ENCODE results near the gene ANKRD34C. TPM values are rescaled to one million over a fixed set of nuclear protein-coding genes. Genes with fewer than 3 reads are reported as not detected.

The ANKRD34C gene
- total and polyA plus RNA-seq, 9 of the 15 experiments (the other 6 are each of a cell fraction or from before 2014, with no cell fraction given): 0.01 TPM; not detected in 8

DNA sequence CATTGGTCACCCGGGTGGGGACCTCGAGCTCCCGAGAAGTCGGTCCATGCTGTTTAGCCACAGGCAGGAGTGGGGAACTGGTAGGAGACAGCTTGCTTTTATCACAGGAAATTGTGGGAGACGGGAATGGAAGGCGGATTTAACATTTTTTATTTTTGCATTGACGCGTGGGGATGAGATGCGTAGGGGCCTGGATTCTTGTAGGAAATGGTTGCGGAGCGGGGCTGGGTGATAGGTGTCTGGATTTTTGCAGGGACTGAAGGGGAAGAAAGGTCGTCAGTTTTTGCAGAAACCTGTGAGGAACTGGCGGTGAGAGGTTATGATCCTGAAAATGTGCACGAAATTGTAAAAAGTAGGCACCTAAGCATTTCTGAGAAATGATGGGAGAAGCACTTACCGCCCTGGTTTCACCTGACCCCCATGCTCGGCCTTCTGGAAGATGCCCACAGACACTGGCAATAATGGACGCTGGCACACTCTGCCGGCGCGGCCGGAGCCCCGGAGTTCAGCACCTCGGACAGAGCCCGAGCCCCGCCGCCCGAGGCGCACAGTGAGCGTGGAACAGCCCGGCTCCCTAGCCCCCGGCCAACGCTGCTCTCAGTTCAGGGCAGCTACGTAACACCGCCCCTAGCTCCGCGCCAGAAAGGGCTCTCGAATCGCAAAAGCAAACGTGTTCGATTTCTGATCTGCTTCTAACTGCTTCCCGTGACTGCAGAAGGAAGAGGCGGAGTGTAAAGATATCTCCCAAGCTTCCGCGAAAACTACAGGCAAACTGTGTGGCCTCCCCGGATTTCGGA lies 928 bp downstream of the ANKRD34C start (continued):
- TF ChIP-seq, protein P1, sequence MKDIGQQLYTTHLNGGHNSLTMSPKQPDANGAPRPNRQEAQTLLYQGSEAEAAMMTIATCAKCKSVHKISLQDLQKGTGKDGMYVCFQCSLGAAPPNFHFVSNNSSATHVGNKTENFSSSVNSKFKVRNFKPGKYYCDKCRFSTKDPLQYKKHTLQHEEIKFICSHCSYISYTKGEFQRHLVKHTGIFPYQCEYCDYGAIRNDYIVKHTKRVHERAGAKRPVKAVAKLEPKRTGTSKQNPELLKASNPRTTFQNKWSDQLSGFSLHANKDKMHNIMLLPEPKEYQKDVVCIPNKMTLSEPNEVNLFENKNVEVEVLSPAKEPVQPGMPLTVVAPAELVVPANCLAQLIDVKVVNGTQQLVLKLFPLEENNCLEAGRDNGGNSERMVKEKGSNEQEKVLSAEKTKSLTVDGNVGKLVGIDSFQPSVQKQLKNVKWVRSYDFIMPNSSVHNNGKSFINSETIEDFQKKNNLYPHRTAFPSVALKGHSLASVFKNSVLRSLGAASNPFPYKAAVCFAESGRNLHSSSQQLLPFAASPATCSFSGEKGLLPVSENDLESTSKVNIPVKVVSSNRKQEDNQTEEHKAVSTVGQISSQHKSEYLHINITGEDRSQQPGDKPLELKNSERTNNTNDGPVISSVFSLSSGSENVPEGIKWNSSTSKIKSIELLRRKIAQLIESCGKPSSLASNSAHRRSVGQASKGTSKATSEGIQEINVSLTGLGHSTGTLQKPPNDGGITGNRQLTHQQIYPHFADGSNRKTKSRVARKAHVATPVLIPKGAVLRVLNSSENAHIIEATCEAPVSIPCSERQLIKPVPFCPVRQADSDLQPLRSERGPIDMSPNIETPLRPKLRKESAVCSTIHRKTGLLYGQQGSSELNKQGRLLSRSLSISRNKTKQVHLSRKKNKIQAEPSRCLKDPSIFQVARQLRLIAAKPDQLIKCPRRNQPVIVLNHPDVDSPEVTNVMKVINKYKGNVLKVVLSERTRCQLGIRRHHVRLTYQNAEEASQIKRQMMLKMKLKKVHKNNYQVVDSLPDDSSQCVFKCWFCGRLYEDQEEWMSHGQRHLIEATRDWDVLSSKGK (CRISPR knock-in tag; IDR thresholded peaks at IDR 0.05): no peak
- TF ChIP-seq DNMT1 (IDR thresholded peaks at IDR 0.05) (no peak), FUS (optimal IDR thresholded peaks at IDR 0.05; ENCODE audit: low read depth, low read length) (no peak), CXXC5 (CRISPR knock-in tag; IDR thresholded peaks at IDR 0.05) (peak; percentile 24; the same call in 1 of the 2 replicates), MAZ (CRISPR knock-in tag; conservative IDR thresholded peaks at IDR 0.05 in 1 of 2, IDR thresholded peaks at IDR 0.05 in 1 of 2) (0 out of 4 replicates have a peak, but pooled peaks of 1 of the 2 experiments have one; percentile 36), ZNF263 (CRISPR knock-in tag; IDR thresholded peaks at IDR 0.05; ENCODE audit: borderline replicate concordance) (0 out of 2 replicates have a peak, but pooled peaks have one; percentile 20)
- TF ChIP-seq, protein P2, sequence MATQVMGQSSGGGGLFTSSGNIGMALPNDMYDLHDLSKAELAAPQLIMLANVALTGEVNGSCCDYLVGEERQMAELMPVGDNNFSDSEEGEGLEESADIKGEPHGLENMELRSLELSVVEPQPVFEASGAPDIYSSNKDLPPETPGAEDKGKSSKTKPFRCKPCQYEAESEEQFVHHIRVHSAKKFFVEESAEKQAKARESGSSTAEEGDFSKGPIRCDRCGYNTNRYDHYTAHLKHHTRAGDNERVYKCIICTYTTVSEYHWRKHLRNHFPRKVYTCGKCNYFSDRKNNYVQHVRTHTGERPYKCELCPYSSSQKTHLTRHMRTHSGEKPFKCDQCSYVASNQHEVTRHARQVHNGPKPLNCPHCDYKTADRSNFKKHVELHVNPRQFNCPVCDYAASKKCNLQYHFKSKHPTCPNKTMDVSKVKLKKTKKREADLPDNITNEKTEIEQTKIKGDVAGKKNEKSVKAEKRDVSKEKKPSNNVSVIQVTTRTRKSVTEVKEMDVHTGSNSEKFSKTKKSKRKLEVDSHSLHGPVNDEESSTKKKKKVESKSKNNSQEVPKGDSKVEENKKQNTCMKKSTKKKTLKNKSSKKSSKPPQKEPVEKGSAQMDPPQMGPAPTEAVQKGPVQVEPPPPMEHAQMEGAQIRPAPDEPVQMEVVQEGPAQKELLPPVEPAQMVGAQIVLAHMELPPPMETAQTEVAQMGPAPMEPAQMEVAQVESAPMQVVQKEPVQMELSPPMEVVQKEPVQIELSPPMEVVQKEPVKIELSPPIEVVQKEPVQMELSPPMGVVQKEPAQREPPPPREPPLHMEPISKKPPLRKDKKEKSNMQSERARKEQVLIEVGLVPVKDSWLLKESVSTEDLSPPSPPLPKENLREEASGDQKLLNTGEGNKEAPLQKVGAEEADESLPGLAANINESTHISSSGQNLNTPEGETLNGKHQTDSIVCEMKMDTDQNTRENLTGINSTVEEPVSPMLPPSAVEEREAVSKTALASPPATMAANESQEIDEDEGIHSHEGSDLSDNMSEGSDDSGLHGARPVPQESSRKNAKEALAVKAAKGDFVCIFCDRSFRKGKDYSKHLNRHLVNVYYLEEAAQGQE (IDR thresholded peaks at IDR 0.05; ENCODE audit: borderline replicate concordance): peak; percentile 99
- TF ChIP-seq, protein P2 (CRISPR knock-in tag; IDR thresholded peaks at IDR 0.05; ENCODE audit: low read depth): peak; percentile 97
- TF ChIP-seq, protein P3, sequence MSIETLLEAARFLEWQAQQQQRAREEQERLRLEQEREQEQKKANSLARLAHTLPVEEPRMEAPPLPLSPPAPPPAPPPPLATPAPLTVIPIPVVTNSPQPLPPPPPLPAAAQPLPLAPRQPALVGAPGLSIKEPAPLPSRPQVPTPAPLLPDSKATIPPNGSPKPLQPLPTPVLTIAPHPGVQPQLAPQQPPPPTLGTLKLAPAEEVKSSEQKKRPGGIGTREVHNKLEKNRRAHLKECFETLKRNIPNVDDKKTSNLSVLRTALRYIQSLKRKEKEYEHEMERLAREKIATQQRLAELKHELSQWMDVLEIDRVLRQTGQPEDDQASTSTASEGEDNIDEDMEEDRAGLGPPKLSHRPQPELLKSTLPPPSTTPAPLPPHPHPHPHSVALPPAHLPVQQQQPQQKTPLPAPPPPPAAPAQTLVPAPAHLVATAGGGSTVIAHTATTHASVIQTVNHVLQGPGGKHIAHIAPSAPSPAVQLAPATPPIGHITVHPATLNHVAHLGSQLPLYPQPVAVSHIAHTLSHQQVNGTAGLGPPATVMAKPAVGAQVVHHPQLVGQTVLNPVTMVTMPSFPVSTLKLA (conservative IDR thresholded peaks at IDR 0.05): no peak
- TF ChIP-seq, protein P4, sequence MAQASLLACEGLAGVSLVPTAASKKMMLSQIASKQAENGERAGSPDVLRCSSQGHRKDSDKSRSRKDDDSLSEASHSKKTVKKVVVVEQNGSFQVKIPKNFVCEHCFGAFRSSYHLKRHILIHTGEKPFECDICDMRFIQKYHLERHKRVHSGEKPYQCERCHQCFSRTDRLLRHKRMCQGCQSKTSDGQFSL (CRISPR knock-in tag; IDR thresholded peaks at IDR 0.05): no peak
- TF ChIP-seq, protein P4 (tag; IDR thresholded peaks at IDR 0.05): no peak

Data from K562 (cell line).